Activated T-cell treated with anti-CD3 and anti-CD28 coated beads, Interleukin-2, amount 50 U/mL, for 4 hours (primary cell): Measurements from ENCODE around the gene PCCA. TPM values are rescaled to one million over a fixed set of nuclear protein-coding genes. Genes with fewer than 3 reads are reported as not detected.

Source experiments
- ATAC-seq, 2 donors: fragments of 200-7000 bp; cut with Tn5 transposase; one replicate each; pipeline ENCODE4 v1.10.0; 2021
- DNase-seq: peaks from one replicate; pipeline ENCODE4 v3.0.0-alpha.2; 2020
- H3K27me3 Mint-ChIP-seq: one replicate; pipeline ENCODE4 v1.8.0; 2021; ENCODE audit warnings: low read depth, mixed read lengths
- H3K36me3 Mint-ChIP-seq: one replicate; pipeline ENCODE4 v1.8.0; 2022; ENCODE audit warnings: mixed read lengths; ENCODE audit not compliant: insufficient read depth
- H3K4me1 Mint-ChIP-seq: one replicate; pipeline ENCODE4 v1.8.0; 2021; ENCODE audit warnings: low read depth, mixed read lengths
- H3K4me3 Mint-ChIP-seq: one replicate; pipeline ENCODE4 v1.8.0; 2021; ENCODE audit warnings: mild to moderate bottlenecking, moderate library complexity, mixed read lengths
- H3K9me3 Mint-ChIP-seq: one replicate; pipeline ENCODE4 v1.8.0; 2021; ENCODE audit warnings: mixed read lengths
- total RNA-seq, 3 donors: library from RNA; stranded (reverse); gene quantifications; one replicate each; pipeline ENCODE4 v1.2.1, GENCODE V29; 2021

The PCCA gene
- total RNA-seq, 3 donors from 2014 or later: 2.7 to 4.8 (median 2.9) TPM

- DNase-seq (no peak), ATAC-seq (no peak)
- Mint-ChIP-seq H3K9me3 (no peaks in the 10 kb centered on the region), H3K27me3 (no peaks in the 10 kb centered on the region), H3K36me3 (no peaks in the 10 kb centered on the region), H3K4me1 (no peaks in the 10 kb centered on the region), H3K4me3 (no peak overlapping the region)
These were observed 372.6 kb downstream of the PCCA start for GRCh38 chr13:100461309-100462030.

DNA sequence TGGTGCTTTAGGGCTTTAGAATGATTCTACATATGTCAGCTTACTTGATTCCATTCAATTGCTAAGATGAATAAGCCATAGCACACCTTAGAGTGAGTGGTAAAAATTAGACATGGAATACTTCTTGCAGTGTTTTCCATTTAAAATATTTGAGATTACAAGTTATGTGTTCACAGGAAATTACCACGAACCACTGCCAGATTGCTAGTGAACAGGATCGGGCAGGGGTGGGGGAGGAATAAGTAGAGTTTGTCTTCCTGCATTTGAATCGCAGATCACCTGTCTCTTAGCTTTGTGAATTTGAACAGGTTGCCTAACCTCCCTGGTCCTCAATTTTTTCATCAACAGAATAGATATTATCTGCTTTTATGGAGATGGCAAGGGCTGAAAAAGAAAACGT, 375.1 kb downstream of the PCCA start:
- no peaks in the 10 kb centered on the region for H3K4me1 Mint-ChIP-seq
- ATAC-seq (no peak), DNase-seq (no peak)
- H3K4me3 Mint-ChIP-seq: no peak overlapping the region
- no peaks in the 10 kb centered on the region for H3K27me3 Mint-ChIP-seq
- H3K9me3 Mint-ChIP-seq: no peaks in the 10 kb centered on the region
- H3K36me3 Mint-ChIP-seq: no peaks in the 10 kb centered on the region

GRCh38 chr13:100465558-100465957, 376.7 kb downstream of the PCCA start:
- Mint-ChIP-seq H3K4me1 (peaks cover 6% of the 10 kb centered on the region), H3K9me3 (no peaks in the 10 kb centered on the region), H3K27me3 (no peaks in the 10 kb centered on the region), H3K4me3 (no peak overlapping the region), H3K36me3 (no peaks in the 10 kb centered on the region)
- ATAC-seq (no peak), DNase-seq (no peak)

GRCh38 chr13:100470866-100471505, 382.1 kb downstream of the PCCA start:
- no peak overlapping the region for H3K4me3 Mint-ChIP-seq
- DNase-seq (no peak), ATAC-seq (peak; percentile 25 to 37)
- H3K4me1 Mint-ChIP-seq: peaks cover 12% of the 10 kb centered on the region
- H3K27me3 Mint-ChIP-seq: no peaks in the 10 kb centered on the region
- H3K9me3 Mint-ChIP-seq: no peaks in the 10 kb centered on the region
- H3K36me3 Mint-ChIP-seq: no peaks in the 10 kb centered on the region

DNA sequence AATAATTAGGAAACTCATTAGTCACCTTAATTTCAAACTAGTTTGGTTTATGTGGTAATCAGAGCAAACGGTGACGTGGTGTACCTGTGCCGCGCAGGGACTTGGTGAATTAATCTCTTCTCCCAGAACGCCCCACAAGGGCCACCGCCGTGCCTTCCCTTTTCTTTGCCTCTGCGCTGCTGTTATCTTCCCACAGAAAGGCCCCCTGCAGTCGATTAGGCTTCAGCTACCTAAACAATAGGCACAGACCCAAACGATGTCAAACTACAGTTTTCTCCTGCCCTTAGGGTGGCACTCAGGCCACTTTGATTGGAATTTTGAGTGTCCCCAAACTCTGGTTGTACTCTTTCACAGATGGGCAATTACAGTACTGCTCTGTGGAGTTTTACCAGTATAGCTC, 384.2 kb downstream of the PCCA start:
- Mint-ChIP-seq H3K4me1 (peaks cover 12% of the 10 kb centered on the region), H3K4me3 (no peak overlapping the region), H3K27me3 (no peaks in the 10 kb centered on the region), H3K36me3 (no peaks in the 10 kb centered on the region), H3K9me3 (no peaks in the 10 kb centered on the region)
- DNase-seq (no peak), ATAC-seq (no peak)

GRCh38 chr13:100473501-100474044, 384.7 kb downstream of the PCCA start:
- H3K4me3 Mint-ChIP-seq: no peak overlapping the region
- ATAC-seq (no peak), DNase-seq (no peak)
- H3K9me3 Mint-ChIP-seq: no peaks in the 10 kb centered on the region
- H3K27me3 Mint-ChIP-seq: no peaks in the 10 kb centered on the region
- H3K4me1 Mint-ChIP-seq: peaks cover 12% of the 10 kb centered on the region
- no peaks in the 10 kb centered on the region for H3K36me3 Mint-ChIP-seq

GRCh38 chr13:100476963-100477362, 388.1 kb downstream of the PCCA start:
- Mint-ChIP-seq H3K27me3 (no peaks in the 10 kb centered on the region), H3K9me3 (no peaks in the 10 kb centered on the region), H3K4me1 (no peaks in the 10 kb centered on the region), H3K4me3 (no peak overlapping the region), H3K36me3 (no peaks in the 10 kb centered on the region)
- ATAC-seq: no peak
- DNase-seq: no peak

DNA sequence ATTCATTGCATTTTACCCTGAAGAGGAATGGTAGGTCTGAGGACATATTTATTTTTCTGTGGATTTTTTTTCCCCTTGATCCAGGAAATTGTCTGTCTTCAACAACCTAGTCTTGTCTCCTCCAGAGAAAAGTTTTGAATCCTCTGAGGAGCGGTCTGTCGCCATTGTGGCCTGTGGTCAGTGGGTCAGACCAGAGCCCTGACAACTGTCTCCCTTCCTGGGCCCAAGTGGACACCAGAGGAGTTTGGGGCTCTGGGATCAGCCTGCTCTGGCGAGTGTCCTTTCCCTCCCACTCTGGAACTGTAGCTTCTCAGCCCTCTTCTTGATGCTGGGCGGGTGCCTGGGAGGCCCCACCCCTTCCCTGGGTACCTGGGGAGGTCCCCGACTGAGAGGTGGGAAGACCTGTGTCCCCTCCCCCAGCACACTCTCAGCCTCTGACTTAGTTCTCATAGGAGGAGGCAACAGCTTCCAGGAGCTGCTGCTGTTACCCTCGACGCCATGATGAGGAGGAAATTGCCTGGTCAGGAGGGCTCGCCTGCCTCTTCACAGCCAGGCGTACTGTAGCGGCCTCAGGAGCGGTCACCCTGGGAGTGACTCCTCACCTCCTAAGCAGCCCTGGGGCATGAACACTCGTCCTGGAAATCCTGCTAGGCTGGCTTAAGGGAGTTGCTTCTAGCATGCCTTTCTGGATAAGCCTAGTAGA, 389.4 kb downstream of the PCCA start:
- Mint-ChIP-seq H3K9me3 (no peaks in the 10 kb centered on the region), H3K36me3 (no peaks in the 10 kb centered on the region), H3K27me3 (no peaks in the 10 kb centered on the region), H3K4me1 (peaks cover 3% of the 10 kb centered on the region), H3K4me3 (no peak overlapping the region)
- ATAC-seq (no peak), DNase-seq (no peak)

DNA sequence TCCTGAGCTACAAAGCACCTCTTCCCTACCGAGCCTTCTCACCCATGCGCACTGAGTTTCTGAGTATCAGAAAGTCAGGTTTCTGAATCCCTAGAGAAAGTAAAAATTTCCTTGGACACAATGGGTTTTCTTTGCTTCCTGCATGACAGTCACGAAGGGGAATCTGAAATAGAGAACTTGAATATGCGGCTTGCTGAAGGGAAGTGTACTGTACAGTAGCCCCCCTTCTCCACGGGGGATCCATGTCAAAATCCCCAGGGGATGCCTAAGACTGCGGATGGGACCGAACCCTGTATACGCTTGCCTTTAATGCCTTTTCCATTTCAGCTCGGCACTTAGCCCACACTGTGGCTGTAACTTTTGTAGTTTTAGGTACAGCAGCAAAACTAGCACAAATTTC, 391.8 kb downstream of the PCCA start:
- Mint-ChIP-seq H3K36me3 (no peaks in the 10 kb centered on the region), H3K9me3 (no peaks in the 10 kb centered on the region), H3K27me3 (no peaks in the 10 kb centered on the region), H3K4me3 (no peak overlapping the region), H3K4me1 (peaks cover 22% of the 10 kb centered on the region)
- DNase-seq (no peak), ATAC-seq (no peak)

- ATAC-seq: no peak
- H3K4me1 Mint-ChIP-seq: peaks cover 22% of the 10 kb centered on the region
- DNase-seq: no peak
- H3K4me3 Mint-ChIP-seq: no peak overlapping the region
- no peaks in the 10 kb centered on the region for H3K36me3 Mint-ChIP-seq
- no peaks in the 10 kb centered on the region for H3K27me3 Mint-ChIP-seq
- no peaks in the 10 kb centered on the region for H3K9me3 Mint-ChIP-seq
These were observed 394.2 kb downstream of the PCCA start for GRCh38 chr13:100483139-100483538.

- Mint-ChIP-seq H3K4me1 (peaks cover 22% of the 10 kb centered on the region), H3K4me3 (no peak overlapping the region), H3K9me3 (no peaks in the 10 kb centered on the region), H3K36me3 (no peaks in the 10 kb centered on the region), H3K27me3 (no peaks in the 10 kb centered on the region)
- DNase-seq (no peak), ATAC-seq (no peak)
These were observed 395.0 kb downstream of the PCCA start for GRCh38 chr13:100483841-100484381.

DNA sequence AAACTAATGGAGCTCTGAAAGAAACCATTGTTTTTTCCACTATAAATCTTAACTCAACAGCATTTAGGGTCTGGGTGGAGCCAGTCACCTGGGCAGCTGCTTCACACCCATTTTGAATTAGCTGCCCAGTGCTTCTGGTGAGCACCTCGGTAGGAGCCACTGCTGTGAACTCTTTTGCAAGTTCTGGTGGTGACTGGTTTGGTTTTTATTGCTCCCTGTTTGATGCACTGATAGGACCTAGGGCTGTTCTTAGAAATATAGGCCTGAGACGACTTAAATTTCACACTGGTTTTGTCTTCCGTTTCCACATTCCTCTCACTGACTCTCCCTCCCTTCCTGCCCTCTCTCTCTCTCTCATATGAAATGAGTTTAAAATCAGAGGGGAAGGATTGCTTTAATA, 395.8 kb downstream of the PCCA start:
- ATAC-seq: no peak
- no peak for DNase-seq
- H3K27me3 Mint-ChIP-seq: no peaks in the 10 kb centered on the region
- no peak overlapping the region for H3K4me3 Mint-ChIP-seq
- H3K9me3 Mint-ChIP-seq: no peaks in the 10 kb centered on the region
- H3K36me3 Mint-ChIP-seq: no peaks in the 10 kb centered on the region
- H3K4me1 Mint-ChIP-seq: peaks cover 22% of the 10 kb centered on the region

GRCh38 chr13:100485265-100485664, 396.4 kb downstream of the PCCA start:
- DNase-seq: no peak
- no peak overlapping the region for H3K4me3 Mint-ChIP-seq
- no peak for ATAC-seq
- peaks cover 22% of the 10 kb centered on the region for H3K4me1 Mint-ChIP-seq
- no peaks in the 10 kb centered on the region for H3K27me3 Mint-ChIP-seq
- no peaks in the 10 kb centered on the region for H3K9me3 Mint-ChIP-seq
- H3K36me3 Mint-ChIP-seq: no peaks in the 10 kb centered on the region

DNA sequence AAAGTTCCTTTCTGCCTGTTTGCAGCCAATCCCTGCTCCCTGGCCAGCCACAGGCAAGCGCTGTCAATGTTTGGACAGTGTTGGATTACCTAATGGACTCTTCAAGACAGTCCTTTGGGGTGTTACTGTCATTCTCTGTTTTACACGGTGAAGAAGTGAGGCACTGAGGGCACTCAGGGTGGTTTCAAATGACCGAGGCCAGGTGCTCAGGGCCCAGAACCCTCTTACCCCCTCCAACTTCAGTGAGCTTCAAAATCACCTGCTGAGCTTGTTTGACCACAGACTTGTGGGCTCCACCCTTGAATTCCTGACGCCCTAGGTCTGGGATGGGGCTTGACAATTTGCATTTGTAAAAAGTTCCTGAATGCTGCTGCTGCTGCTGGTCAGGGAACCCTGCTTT, 401.8 kb downstream of the PCCA start:
- H3K4me1 Mint-ChIP-seq: no peaks in the 10 kb centered on the region
- DNase-seq (no peak), ATAC-seq (no peak)
- H3K9me3 Mint-ChIP-seq: no peaks in the 10 kb centered on the region
- H3K4me3 Mint-ChIP-seq: no peak overlapping the region
- no peaks in the 10 kb centered on the region for H3K36me3 Mint-ChIP-seq
- no peaks in the 10 kb centered on the region for H3K27me3 Mint-ChIP-seq
